GM12865 (cell line): ENCODE data around the gene THTPA.
"Not testable (repeated sequence)": the region's sequence is repeated elsewhere in the genome, so short reads cannot be mapped to it uniquely, and the experiment has no call there.

Experiments used
- DNase-seq: peaks from one replicate; pipeline ENCODE4 v3.0.0; 2010; ENCODE audit warnings: low read depth
- H3K4me3 ChIP-seq: 2 replicates; pipeline ENCODE4 v1.5.1; 2011; ENCODE audit warnings: mild to moderate bottlenecking, low read depth, low read length, control low read depth
- CTCF ChIP-seq: IDR thresholded peaks from 2 replicates; pipeline ENCODE4 v1.5.1; 2011; ENCODE audit warnings: low read length, control low read depth, low read depth, inconsistent platforms; ENCODE audit not compliant: insufficient read depth; ENCODE audit errors: missing control alignments

THTPA gene

DNA sequence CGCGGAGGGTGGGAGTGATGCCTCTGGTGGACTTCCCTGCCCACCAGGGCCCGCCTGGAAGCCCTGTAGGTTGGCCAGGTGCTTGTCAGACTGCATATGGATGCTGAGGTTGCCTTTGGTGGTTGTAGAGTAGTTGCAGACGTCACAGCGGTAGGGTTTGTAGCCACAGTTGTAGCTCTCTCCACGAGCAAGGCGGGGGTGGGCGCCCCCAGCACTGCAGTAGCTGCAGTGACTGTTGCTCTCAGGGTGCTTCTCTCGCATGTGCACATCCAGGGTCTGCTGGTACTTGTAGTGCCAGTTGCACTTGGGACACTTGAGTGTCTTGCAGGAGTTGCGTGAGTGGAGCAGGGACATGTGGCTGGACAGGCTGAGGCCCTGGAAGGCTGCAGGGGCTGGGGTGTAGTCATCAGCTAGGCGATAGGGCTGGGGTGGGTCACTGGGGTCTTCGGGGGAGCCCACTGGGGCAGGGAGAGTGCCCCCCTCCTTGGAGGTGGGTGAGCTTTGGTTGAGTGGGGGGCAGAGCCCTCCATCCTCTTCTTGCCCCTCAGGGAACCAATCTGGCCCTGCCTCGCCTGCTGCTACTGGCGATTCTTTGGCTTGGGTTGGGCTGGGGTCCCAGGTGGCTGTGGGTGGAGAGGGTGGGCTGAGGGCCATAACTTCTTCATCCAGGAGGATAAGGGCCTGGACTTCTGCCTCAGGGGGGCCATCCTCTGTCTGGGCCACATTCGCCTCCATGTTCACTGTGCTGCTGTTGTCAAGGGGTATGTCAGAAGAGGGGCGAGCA, 22.2 kb upstream of the THTPA start:
- no peak overlapping the region for H3K4me3 ChIP-seq
- TF ChIP-seq CTCF: no peak
- no peak for DNase-seq

DNA sequence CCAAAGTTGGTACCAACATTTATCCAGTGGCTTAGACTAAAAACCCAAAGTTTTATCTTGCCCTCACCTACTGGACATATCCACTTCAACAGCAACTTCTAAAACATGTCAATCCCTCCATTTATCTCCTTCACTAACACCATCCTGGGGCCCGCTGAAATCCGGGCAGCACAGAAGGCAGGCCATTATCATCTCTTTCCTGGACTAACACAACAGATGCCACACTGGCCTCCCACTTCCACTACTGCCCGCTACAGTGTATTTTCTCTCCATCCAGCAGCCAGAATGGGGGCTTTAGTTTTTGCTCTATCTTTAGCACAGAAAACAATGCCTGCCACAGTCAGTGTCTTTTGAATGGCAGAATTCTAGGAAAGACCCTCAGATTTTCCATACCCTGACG, 20.1 kb upstream of the THTPA start:
- no peak for TF ChIP-seq CTCF
- DNase-seq: no peak

GRCh38 chr14:23536494-23536893, 19.6 kb upstream of the THTPA start:
- no peak for DNase-seq
- TF ChIP-seq CTCF: no peak
- no peak overlapping the region for H3K4me3 ChIP-seq

More for the DNA sequence above, 20.1 kb upstream of the THTPA start:
- no peak overlapping the region for H3K4me3 ChIP-seq

- DNase-seq, H3K4me3 ChIP-seq: not testable (repeated sequence)
These were observed 19.2 kb upstream of the THTPA start for GRCh38 chr14:23536906-23537305.

DNA sequence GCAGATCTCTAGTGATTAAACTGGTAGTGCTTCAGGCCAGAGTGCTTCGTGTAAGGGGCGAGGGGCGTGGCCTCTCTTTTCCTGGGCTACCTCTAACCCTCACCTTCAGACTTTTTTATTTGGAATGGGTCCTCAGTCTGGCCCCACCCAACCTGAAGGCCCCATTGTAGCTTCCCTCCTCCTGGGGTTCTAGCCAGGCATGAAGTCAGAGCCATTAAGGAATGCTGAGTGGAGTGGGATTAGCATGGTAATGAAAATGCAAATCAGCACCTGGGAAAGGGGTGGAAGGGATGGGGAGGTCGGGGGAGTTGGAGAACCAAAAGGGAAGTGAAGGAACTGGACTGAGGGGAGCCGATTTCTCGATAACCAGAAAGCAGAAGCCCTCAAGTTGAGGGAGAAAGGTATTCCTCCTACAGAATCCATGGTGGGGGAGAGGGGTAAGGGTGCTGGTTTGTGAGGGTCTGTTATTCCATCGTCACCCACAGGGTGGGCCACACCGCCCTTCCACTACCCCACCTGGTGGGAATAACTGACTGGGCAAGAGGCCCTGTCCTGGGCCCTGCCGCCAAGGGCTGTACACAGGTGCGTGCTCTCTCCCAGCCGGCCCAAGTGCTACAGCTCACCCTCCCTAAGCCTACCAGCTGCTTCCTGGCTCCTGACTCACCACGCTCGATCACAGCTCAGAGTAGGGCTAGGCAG, 18.6 kb upstream of the THTPA start:
- no peak for DNase-seq
- H3K4me3 ChIP-seq: no peak overlapping the region
- TF ChIP-seq CTCF: no peak

DNA sequence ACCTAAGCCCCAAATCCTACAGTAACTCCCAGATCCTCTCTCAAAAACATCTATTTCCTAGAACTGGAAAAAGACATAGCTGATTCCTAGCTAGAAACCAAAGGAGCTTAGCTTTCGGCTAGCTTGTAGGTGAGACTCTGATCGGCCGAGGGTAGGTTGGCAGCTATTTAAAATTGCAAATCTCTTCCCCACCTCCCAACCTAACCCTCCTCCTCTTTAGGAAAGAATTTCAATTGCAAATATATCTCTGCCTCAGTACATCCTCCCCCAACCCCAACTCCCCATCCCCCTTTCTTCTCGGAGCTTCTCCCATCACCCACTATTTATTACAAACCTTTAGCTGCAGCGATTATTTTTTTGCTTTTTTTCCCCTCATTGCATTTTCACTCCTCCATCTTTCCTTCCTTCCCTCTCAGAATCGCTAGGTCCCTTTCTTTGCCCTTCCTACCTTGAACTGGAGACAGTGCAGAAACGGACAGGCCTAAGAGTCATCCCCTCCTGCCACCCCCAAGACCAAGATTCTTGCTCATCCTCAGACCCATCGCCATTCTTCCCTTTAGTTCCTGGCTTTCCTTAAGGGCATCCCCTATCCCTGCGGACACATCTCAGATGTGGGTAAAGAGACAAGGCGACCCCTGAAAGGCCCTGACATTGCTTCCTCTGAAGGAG, 17.9 kb upstream of the THTPA start:
- H3K4me3 ChIP-seq: no peak overlapping the region
- no peak for DNase-seq
- no peak for TF ChIP-seq CTCF

DNA sequence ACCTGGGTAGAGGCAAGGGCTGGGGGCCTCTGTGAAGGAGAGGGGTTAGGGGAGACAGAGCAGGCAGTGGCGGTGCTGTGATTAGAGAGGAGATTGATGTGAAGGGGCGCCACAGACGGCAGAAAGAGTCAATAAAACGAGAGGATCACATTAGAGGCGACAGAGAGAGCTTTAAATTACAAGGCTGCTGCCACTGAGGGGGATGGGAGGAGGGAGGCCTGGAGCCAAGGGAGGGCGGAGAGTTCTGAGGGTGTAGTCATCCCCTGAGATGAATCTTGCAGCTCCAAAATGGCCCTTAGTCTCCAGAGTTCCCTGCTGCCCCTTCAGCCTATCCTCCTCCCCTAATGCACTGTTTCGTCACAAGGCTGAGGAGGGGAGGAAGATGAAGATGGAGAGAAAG, 17.3 kb upstream of the THTPA start:
- no peak for TF ChIP-seq CTCF
- no peak for DNase-seq
- no peak overlapping the region for H3K4me3 ChIP-seq
